Measurements from ENCODE around the gene SREBF2.

SREBF2 gene

DNA sequence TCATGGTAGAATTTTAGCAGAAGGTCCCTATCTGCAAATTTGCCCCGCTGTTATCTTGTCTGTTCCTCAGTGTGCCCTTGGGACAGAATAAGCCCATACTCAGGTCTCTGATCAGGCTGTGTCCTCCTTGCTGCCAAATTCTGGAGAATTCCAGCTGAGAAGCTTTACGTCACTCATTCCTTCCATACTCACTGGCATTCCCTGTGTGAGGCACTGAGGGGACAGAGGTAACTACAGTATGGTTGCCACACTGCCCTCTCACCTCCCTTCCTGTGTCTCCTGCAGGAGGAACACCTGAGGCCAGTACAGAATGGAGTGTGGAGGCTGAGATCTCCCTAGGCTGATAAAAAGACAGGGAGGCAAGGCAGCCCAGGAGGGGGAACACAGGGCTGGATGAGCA is 50.5 kb downstream of the SREBF2 start:
- TF ChIP-seq FOXP2 (optimal IDR thresholded peaks at IDR 0.05; ENCODE audit: borderline replicate concordance, extremely low read depth, extremely low read length, insufficient read depth) (no peak), SIN3A (IDR thresholded peaks at IDR 0.05; ENCODE audit: borderline replicate concordance, insufficient read depth, low read length) (no peak), TAF1 (IDR thresholded peaks at IDR 0.05; ENCODE audit: borderline replicate concordance, insufficient read depth, low read length) (no peak), REST (IDR thresholded peaks at IDR 0.05; ENCODE audit: insufficient read depth in 1 of 2, low read depth in 2 of 2, low read length in 2 of 2) (no peak), POLR2AphosphoS5 (IDR thresholded peaks at IDR 0.05; ENCODE audit: low read depth, low read length) (no peak)

DNA sequence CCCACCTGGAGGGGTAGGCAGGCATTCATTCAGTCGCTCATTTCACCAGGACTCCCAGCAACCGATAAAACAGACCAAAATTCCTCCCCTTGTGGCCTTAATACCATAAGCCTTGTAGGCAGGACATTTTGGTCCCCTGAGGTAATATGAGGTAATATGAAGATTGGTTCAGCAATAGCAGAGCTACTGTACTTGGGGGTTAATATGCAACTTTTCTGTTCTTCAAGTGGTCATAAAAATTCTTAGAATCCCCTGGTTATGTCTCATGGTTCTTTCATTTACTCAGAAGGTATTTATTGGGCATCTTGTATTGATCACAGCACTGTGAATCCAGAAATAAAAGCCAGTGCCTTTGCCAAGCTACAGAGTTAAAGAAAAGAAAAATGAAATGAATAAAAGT is 52.2 kb downstream of the SREBF2 start:
- TF ChIP-seq TAF1 (IDR thresholded peaks at IDR 0.05; ENCODE audit: borderline replicate concordance, insufficient read depth, low read length) (no peak), FOXP2 (optimal IDR thresholded peaks at IDR 0.05; ENCODE audit: borderline replicate concordance, extremely low read depth, extremely low read length, insufficient read depth) (no peak), SIN3A (IDR thresholded peaks at IDR 0.05; ENCODE audit: borderline replicate concordance, insufficient read depth, low read length) (no peak), REST (IDR thresholded peaks at IDR 0.05; ENCODE audit: insufficient read depth in 1 of 2, low read depth in 2 of 2, low read length in 2 of 2) (no peak), POLR2AphosphoS5 (IDR thresholded peaks at IDR 0.05; ENCODE audit: low read depth, low read length) (no peak)

DNA sequence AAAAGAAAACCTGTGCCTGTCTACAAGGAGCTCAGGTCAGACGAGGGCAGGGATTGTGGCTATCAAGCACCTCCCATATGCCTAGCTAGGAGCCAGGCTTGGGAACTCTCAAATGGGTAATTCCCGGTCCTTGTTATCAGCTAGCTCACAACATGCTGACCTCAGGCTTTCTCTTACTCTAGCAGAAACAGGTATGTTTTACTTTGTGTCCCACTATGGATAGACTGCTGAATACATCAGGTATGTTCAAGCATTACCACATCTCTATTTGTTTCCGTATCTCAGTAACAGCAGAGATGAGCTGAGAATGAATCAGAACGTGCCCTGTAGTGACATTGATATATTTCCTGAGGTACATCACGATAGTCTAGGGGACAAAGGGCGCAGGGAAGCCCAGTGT is 52.6 kb downstream of the SREBF2 start:
- no peak for TF ChIP-seq SIN3A (IDR thresholded peaks at IDR 0.05; ENCODE audit: borderline replicate concordance, insufficient read depth, low read length)

GRCh38 chr22:41888627-41889200 is 55.8 kb downstream of the SREBF2 start:
- TF ChIP-seq POLR2AphosphoS5 (IDR thresholded peaks at IDR 0.05; ENCODE audit: low read depth, low read length), result no peak
- no peak for TF ChIP-seq REST (IDR thresholded peaks at IDR 0.05; ENCODE audit: insufficient read depth in 1 of 2, low read depth in 2 of 2, low read length in 2 of 2)
- TF ChIP-seq SIN3A (IDR thresholded peaks at IDR 0.05; ENCODE audit: borderline replicate concordance, insufficient read depth, low read length), result no peak

DNA sequence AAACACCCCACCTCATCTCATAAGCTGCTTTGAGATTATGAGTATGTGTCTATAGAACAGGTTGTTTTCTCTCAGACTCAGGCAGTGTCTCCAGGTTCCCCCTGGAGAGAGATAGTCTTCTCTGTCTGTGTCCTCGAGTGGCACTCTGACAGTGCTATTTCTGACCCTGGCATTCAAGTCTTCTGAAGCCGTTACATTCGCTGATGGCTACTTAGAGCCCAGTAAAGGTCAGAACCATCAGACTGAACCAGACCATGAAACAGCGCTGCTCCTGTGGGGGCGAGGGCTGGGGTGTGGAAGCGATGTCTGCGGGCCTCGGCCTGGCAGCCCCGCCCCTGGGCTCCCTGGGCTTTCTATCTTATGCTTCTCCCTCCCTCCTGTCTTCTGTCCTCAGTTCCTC is 58.5 kb downstream of the SREBF2 start:
- TF ChIP-seq SIN3A (IDR thresholded peaks at IDR 0.05; ENCODE audit: borderline replicate concordance, insufficient read depth, low read length) (no peak), TAF1 (IDR thresholded peaks at IDR 0.05; ENCODE audit: borderline replicate concordance, insufficient read depth, low read length) (no peak), FOXP2 (optimal IDR thresholded peaks at IDR 0.05; ENCODE audit: borderline replicate concordance, extremely low read depth, extremely low read length, insufficient read depth) (no peak), POLR2AphosphoS5 (IDR thresholded peaks at IDR 0.05; ENCODE audit: low read depth, low read length) (no peak), REST (IDR thresholded peaks at IDR 0.05; ENCODE audit: insufficient read depth in 1 of 2, low read depth in 2 of 2, low read length in 2 of 2) (no peak)

Measured in PFSK-1 (cell line).